Measurements from ENCODE around the gene IFNGR2. TPM values are rescaled to one million over a fixed set of nuclear protein-coding genes. Genes with fewer than 3 reads are reported as not detected.

IFNGR2 gene
- total and polyA plus RNA-seq, 2 of the 4 experiments (the other 2 are of a cell fraction), result 66.0 to 73.8 TPM

DNA sequence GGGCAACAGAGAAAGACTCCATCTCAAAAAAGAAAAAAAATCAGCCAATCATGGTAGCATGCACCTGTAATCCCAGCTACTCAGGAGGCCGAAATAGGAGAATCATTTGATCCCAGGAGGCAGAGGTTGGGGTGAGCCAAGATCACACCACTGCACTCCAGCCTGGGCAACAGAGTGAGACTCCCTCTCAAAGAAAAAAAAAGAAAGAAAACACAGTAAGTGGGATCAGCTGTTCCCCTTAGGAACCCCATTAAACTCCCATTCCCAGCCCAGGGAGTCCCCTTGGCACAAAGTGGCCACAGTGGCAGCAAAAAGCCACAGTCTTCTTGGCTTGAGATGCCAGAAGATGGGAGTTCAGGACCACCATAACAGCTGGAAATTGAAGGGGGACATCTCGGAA is 67.5 kb downstream of the IFNGR2 start:
- Histone ChIP-seq H3K18ac (ENCODE audit: low read depth, low read length) (no peak overlapping the region), H2BK20ac (ENCODE audit: low read depth, low read length) (no peak overlapping the region), H3K79me1 (ENCODE audit: low read depth in 1 of 2, low read length in 2 of 2) (peaks cover 7 to 41% of the 10 kb centered on the region in 2 experiments; a peak in 3 of 4 replicates), H2AK9ac (replicated peaks; ENCODE audit: low read depth, low read length, poor library complexity) (no peak overlapping the region), H3K14ac (replicated peaks; ENCODE audit: low read depth, low read length) (no peak overlapping the region), H4K5ac (ENCODE audit: low read depth, low read length) (no peak overlapping the region), H2BK15ac (ENCODE audit: low read depth, low read length) (no peak overlapping the region), H3K4me3 (ENCODE audit: insufficient read depth, low read depth, low read length) (no peak overlapping the region), H4K8ac (ENCODE audit: low read depth in 2 of 2, low read length in 2 of 2) (no peak overlapping the region), H2BK5ac (ENCODE audit: low read depth, low read length, poor library complexity, severe bottlenecking) (no peak overlapping the region), H3K9me1 (ENCODE audit: insufficient read depth, low read length) (no peaks in the 10 kb centered on the region), H4K20me1 (ENCODE audit: insufficient read depth, low read length) (no peaks in the 10 kb centered on the region), H2AK5ac (ENCODE audit: low read depth, low read length) (no peak overlapping the region), H4K91ac (ENCODE audit: insufficient read depth, low read depth, low read length) (no peak overlapping the region), H3K23ac (ENCODE audit: low read depth, low read length) (no peak overlapping the region), H3K4me2 (ENCODE audit: low read depth, low read length) (no peak overlapping the region), H3K36me3 (ENCODE audit: control insufficient read depth, insufficient read depth, low read length) (no peaks in the 10 kb centered on the region), H3K4me1 (ENCODE audit: control insufficient read depth, insufficient read depth, low read length) (no peaks in the 10 kb centered on the region), H3K4ac (ENCODE audit: low read depth, low read length) (no peak overlapping the region), H2AFZ (replicated peaks; ENCODE audit: low read length, poor library complexity) (no peak overlapping the region), H3K56ac (ENCODE audit: extremely low read depth, insufficient read depth, low read length) (no peak overlapping the region), H2BK120ac (ENCODE audit: low read depth, low read length) (no peak overlapping the region), H3K27ac (ENCODE audit: insufficient read depth, low read length) (no peak overlapping the region), H3K27me3 (ENCODE audit: control insufficient read depth, insufficient read depth, low read length) (no peaks in the 10 kb centered on the region), H3K9me3 (ENCODE audit: control insufficient read depth, insufficient read depth, low read length) (peaks cover 1% of the 10 kb centered on the region; the same call in 1 of the 2 replicates), H3K9ac (ENCODE audit: low read depth, low read length) (no peak overlapping the region)
- no CpG with 5 or more reads among the region's 2 CpGs for WGBS, 2 experiments (ENCODE audit: extremely low coverage in 2 of 2, insufficient read length in 1 of 2)
- no TSS peak for BruUV-seq (replicated peaks)
- no peak for TF ChIP-seq CEBPB (IDR thresholded peaks at IDR 0.05; ENCODE audit: low read depth, low read length)
- no peak for TF ChIP-seq MAZ (IDR thresholded peaks at IDR 0.05; ENCODE audit: borderline replicate concordance, low read depth, low read length)
- no peak for TF ChIP-seq FOS (IDR thresholded peaks at IDR 0.05; ENCODE audit: low read depth, low read length)
- TF ChIP-seq USF2 (IDR thresholded peaks at IDR 0.05; ENCODE audit: low read depth, low read length), result no peak
- TF ChIP-seq RFX5 (IDR thresholded peaks at IDR 0.05; ENCODE audit: low read depth, low read length), result no peak
- no peak for TF ChIP-seq RAD21 (IDR thresholded peaks at IDR 0.05; ENCODE audit: low read length)
- no peak for TF ChIP-seq NFE2L2 (IDR thresholded peaks at IDR 0.05; ENCODE audit: low read depth, low read length)
- no peak for TF ChIP-seq SMC3 (IDR thresholded peaks at IDR 0.05; ENCODE audit: low read depth, low read length)
- no peak for TF ChIP-seq CHD1 (IDR thresholded peaks at IDR 0.05; ENCODE audit: low read depth, low read length)
- no peak for TF ChIP-seq POLR2A (IDR thresholded peaks at IDR 0.05; ENCODE audit: low read depth, low read length)
- TF ChIP-seq, protein P1, sequence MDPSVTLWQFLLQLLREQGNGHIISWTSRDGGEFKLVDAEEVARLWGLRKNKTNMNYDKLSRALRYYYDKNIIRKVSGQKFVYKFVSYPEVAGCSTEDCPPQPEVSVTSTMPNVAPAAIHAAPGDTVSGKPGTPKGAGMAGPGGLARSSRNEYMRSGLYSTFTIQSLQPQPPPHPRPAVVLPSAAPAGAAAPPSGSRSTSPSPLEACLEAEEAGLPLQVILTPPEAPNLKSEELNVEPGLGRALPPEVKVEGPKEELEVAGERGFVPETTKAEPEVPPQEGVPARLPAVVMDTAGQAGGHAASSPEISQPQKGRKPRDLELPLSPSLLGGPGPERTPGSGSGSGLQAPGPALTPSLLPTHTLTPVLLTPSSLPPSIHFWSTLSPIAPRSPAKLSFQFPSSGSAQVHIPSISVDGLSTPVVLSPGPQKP (IDR thresholded peaks at IDR 0.05; ENCODE audit: borderline replicate concordance, low read depth, low read length), result no peak
- TF ChIP-seq MXI1 (IDR thresholded peaks at IDR 0.05; ENCODE audit: borderline replicate concordance, low read depth, low read length), result no peak
- no peak for TF ChIP-seq BHLHE40 (IDR thresholded peaks at IDR 0.05; ENCODE audit: low read depth, low read length)
- TF ChIP-seq RCOR1 (IDR thresholded peaks at IDR 0.05; ENCODE audit: insufficient replicate concordance, low read length), result no peak
- no peak for TF ChIP-seq CTCF (conservative IDR thresholded peaks at IDR 0.05; ENCODE audit: low read depth, low read length)
- TF ChIP-seq MAFK (IDR thresholded peaks at IDR 0.05; ENCODE audit: low read depth, low read length), result no peak
- ATAC-seq (ENCODE audit: low read depth) (no peak), DNase-seq (no peak)
- ChIA-PET CTCF (no interaction called here), POLR2A (ENCODE audit: unreplicated experiment) (no interaction called here)
- dilution Hi-C loops (cut with HindIII; ENCODE audit: low sequenced_read_pairs, unreplicated experiment) (no loop called here), in situ Hi-C loops (cut with MboI; ENCODE audit: low sequenced_read_pairs) (loop anchor here (25.0 kb wide), 1 partner anchor 483 kb away; no protein-coding TSS in a partner anchor), intact Hi-C loops (cut with micrococcal nuclease) (no loop called here)
